ENCODE results near the gene DCTN4.
"Not testable (repeated sequence)": the region's sequence is repeated elsewhere in the genome, so short reads cannot be mapped to it uniquely, and the experiment has no call there.

The DCTN4 gene

DNA sequence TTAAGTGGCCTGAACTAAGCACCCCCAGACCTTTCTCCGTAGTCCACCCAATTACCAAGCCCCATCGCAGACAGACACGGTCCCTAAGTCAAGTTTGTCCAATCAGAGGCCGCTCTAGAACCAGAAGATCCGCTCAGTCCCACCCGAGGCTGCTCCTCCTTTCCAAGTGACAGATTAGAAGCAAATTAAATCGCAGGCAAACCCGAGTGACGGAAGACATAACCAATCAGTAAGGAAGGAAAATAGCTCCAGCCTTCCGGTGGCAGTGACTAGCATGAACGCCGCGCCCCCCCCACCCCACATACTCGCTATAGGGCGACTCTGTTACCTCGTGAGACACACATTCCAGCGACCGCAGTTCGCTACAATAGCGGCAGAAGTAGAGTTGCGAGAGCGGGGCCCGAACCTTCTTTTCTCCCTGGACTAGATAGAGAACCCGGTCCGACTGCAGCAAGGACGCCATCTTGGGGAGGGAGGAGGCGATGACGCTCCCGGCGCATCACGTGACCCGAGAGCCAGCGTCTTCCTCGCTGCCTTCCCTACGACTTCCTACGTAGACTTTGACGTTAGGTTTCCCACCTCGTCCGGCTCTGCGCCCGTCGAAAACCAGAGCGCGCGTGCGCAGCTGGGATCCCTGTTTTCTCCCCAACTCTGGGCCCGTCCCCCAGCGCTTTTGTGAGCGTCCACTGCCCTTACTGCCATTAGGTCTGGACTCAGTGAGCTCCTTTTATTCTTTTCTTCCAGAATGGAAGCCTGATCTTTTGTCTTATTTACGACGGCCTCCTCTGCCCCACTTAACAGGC is at the start of gene DCTN4:
DCTN4 (minus strand) TSS at position 487 of the 803 bp plus-strand sequence; CDS start at position 463, 24 bp downstream.
- DNase-seq, result peak; percentile 98

GRCh38 chr5:150804388-150804787 is 45.6 kb upstream of the DCTN4 start:
- DNase-seq, result no peak

DNA sequence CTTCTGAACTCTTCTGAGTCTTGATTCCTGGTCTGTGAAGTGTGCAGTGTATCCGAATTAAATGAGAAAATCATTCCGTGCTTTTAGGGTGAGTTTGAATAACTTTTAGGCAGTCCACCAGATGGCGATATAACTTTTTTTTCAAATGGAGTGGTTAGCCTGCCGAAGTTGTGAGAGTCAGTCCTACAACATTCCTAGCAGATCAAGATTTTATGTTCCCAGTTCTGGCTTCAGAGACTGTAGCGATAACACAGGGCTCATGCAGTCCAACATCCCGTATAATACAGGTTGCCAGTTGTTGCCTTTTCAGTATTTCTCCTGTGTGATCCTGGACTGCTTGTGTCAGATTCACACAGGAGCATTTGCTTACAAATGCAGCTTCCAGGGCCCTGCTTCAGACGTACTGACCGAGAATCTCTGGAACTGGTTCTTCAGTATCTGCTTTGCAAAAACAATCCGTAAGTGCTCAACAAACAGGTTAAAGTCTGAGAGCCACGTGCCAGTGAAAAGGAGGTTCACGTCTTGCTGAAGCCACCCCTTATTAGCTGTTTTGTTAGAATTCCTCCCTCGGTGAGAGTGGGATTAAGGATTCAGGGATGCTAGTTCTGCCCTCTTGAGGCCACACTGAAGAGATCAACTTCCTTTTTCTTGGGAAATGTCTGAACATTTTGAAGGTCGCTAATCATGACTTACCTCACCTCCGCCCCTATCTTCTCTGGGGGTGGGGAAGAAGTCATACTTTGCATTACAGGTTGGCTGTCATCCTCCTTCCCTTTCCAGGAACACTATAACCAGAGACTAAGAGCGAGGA is 42.5 kb upstream of the DCTN4 start:
- DNase-seq, result peak; percentile 47

- DNase-seq, result no peak
These were observed 38.6 kb upstream of the DCTN4 start for GRCh38 chr5:150797384-150797783.

- DNase-seq, result no peak
These were observed 36.1 kb upstream of the DCTN4 start for GRCh38 chr5:150794927-150795326.

DNA sequence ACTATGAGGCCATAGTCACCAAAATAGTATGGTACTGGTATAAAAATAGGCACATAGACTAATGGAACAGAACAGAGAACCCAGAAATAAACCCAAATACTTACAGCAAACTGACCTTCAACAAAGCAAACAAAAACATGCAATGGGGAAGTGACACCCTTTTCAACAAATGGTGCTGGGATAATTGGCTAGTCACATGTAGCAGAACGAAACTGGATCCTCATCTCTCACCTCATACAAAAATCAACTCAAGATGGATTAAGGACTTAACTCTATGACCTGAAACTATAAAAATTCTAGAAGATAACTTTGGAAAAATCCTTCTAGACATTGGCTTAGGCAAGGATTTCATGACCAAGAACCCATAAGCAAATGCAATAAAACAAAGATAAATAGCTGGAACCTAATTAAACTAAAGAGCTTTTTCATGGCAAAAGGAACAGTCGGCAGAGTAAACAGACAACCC is 34.6 kb upstream of the DCTN4 start:
- not testable (repeated sequence) for DNase-seq

GRCh38 chr5:150791536-150791935 is 32.7 kb upstream of the DCTN4 start:
- DNase-seq, result no peak

GRCh38 chr5:150789943-150790611 is 31.3 kb upstream of the DCTN4 start:
- no peak for DNase-seq

- DNase-seq, result no peak
These were observed 30.6 kb upstream of the DCTN4 start for GRCh38 chr5:150789450-150789849.

- no peak for DNase-seq
These were observed 30.2 kb upstream of the DCTN4 start for GRCh38 chr5:150788977-150789376.

DNA sequence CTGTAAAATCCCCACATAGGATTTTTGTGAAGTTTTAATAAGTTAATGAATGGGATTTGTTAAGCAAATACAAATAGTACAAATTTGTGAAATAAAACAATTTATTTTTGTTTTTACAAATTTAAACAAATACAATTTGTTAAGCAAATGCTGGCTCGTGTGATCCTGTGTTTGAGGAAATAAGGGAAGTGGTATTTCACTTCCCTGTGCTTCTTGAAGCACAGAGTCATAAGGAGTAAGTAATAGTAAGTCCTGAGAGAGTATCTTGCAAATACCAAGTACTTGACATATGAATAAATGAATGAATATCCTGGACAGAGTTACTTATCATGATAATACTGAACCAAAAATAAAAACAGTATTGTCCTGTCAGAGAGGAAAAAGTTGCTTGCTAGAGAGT is 28.8 kb upstream of the DCTN4 start:
- no peak for DNase-seq

- no peak for DNase-seq
These were observed 28.1 kb upstream of the DCTN4 start for GRCh38 chr5:150786876-150787275.

- DNase-seq, result no peak
These were observed 27.1 kb upstream of the DCTN4 start for GRCh38 chr5:150785950-150786349.

DNA sequence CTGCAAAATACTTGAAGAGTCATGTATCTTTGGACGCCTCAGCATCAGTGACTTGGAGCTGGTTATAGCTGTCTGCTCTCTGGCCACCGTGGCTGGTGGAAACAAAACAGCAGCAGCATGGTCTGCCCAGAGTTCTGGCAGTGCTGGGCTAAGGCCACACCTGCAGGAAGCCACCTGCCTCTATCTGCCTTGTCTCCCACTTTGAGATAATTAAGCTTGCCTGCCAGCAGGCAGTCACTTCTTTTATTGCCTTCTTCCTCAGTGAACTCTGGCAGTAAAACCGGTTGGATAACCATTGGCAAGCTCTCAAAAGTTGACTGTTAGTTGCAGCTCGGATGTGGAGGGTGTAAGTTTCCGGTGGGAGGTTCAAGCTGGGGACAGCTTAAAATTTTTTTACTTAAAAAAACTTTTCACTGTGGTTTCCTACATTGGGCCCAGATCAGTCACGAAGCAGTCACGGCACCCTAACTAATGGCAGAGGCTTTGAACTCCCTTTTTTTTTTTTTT is 24.7 kb upstream of the DCTN4 start:
- peak; percentile 60 for DNase-seq

- DNase-seq, result no peak
These were observed 24.0 kb upstream of the DCTN4 start for GRCh38 chr5:150782850-150783249.

GRCh38 chr5:150781706-150782614 is 23.1 kb upstream of the DCTN4 start:
- no peak for DNase-seq

DNA sequence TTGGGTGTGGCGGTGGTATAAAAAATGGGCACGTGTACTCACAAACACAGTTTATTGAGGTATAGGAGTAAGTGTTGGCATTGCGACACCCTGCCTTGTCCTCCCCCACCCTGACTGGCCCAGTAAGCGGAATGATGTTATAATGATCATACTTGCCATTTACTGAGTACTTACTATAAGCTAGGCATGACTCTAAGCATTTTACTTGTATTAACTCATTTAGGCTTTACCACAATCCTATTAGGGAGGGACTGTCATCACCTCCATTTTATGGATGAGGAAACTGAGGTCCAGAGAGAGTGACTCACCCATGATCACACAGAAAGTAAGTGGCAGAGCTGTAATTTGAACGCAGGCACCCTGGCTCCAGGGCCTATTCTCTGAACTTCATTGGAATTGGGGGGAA is 22.0 kb upstream of the DCTN4 start:
- DNase-seq, result no peak

DNA sequence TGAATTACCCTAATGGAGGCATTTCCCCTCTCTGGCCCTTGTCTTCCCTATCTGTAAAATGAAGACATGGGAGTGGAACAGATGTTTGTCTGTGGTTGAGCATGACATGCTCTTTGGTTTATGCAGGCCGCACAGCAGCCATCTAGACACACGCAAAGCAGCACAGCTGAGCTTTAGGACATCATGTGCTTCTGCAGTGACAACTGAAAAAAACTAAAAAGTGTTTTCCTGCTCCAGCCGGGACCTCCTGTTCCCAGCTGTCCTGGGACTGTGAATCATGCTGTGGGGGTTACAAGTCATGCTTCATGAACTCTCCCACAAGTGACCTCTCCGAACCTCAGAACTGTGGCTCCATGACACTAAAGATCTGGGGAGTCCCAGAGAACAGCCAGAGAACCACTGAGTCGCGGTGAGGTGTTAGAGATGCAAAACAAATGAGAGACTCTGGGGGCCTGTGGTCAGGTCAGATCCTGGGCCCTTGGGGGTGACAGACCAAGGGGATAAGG is 21.4 kb upstream of the DCTN4 start:
- DNase-seq, result no peak

GRCh38 chr5:150779397-150780186 is 20.8 kb upstream of the DCTN4 start:
- DNase-seq, result peak; percentile 37

DNA sequence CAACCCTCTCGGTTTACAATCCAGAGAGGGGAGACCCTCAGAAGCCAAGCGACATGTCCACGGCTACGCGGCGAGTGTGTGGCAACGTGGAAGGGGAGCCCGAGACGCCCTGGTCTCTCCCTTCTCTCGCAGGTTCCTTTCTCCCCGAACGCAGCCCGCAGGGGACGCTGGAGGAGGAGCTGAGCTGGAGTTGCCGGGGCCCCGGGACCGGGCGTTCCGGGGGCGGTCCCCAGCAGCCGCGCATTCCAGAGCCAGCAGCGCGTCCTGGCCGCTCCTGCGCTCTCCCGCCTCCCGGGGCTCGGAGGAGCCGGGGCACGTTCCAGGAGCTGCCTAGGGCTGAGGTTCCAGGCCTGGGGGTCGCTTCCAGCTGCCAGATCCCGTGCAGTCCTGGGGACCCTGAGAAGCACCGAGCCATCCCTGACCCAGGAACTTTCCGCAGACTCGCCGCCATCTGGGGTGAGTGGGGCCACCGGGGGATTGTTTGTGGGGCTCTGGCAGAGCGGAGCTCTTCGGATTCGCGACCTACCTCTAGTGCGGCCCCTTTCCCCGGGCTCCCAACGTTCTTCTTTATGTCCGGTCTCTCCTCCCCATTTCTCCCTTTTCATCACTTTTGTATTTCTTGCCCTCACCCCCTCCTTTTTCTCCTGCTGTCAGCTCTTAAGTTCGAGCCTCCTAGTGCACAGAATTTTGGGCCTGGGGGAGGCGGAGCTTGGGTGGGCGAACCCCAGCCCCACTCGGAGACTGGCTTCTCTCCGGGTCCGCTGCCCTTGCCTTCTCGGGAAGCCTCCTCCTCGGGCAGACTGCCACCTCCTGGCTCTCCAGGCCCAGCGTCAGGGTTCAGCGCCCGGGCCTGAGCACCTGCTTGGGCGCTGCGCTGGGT is 19.9 kb upstream of the DCTN4 start, which contains the start of gene SMIM3:
SMIM3 (plus strand) TSS at position 241 of the 880 bp plus-strand sequence. CDS start 16,684 bp downstream, outside the sequence.
- DNase-seq, result peak; percentile 55
